Tibial nerve (tissue), 3 donors: ENCODE data around the gene MICALL2.

Experiments
- CTCF ChIP-seq, 5 experiments: fragments of 200-600 bp in 3 of 5; fragments of 450-650 bp in 2 of 5; sonication (generic) in 3 of 5; IDR thresholded peaks; one replicate each; pipeline ENCODE4 v1.5.1; 2016 to 2019; ENCODE audit warnings: antibody characterized with exemption in 5 of 5, mild to moderate bottlenecking in 3 of 5, moderate library complexity in 2 of 5
- POLR2A ChIP-seq, 2 donors: fragments of 450-650 bp; IDR thresholded peaks; one replicate each; pipeline ENCODE4 v1.6.1; 2017; ENCODE audit warnings: antibody characterized with exemption in 2 of 2, mild to moderate bottlenecking in 2 of 2, moderate library complexity in 2 of 2

- TF ChIP-seq POLR2A (IDR thresholded peaks at IDR 0.05) (no peak), CTCF (IDR thresholded peaks at IDR 0.05) (no peak)
Measured at GRCh38 chr7:1413936-1414639, 45.2 kb downstream of the MICALL2 start.
